ENCODE measurements around the gene CNN3.

DNA sequence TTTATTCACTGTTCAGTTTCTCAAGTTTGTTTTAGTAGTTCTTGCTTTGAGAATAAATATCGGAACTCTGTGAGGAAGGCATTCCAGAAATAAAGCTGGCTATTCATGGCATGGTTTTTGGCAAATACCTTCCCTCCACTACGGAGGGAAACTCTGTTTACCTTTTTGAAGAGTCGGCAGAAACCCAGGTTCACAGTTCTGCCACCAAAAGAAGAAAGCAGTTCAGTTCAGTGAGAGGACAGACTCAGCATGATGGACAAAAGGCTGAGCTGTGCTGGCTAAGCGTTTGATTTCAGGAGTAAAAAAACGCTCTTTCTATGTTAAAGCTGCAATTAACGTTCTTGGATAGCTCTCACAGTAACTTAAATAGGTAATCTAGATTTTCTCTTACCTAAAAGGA lies 42.4 kb downstream of the CNN3 start:
- TF ChIP-seq, protein P1, sequence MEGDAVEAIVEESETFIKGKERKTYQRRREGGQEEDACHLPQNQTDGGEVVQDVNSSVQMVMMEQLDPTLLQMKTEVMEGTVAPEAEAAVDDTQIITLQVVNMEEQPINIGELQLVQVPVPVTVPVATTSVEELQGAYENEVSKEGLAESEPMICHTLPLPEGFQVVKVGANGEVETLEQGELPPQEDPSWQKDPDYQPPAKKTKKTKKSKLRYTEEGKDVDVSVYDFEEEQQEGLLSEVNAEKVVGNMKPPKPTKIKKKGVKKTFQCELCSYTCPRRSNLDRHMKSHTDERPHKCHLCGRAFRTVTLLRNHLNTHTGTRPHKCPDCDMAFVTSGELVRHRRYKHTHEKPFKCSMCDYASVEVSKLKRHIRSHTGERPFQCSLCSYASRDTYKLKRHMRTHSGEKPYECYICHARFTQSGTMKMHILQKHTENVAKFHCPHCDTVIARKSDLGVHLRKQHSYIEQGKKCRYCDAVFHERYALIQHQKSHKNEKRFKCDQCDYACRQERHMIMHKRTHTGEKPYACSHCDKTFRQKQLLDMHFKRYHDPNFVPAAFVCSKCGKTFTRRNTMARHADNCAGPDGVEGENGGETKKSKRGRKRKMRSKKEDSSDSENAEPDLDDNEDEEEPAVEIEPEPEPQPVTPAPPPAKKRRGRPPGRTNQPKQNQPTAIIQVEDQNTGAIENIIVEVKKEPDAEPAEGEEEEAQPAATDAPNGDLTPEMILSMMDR (IDR thresholded peaks at IDR 0.05) = no peak
- no peak for TF ChIP-seq POLR2A (IDR thresholded peaks at IDR 0.05)

All from body of pancreas (tissue), 4 donors.